GM19023 (cell line): Measurements from ENCODE around the gene ARHGEF10L.
"Not testable (repeated sequence)": the region's sequence is repeated elsewhere in the genome, so short reads cannot be mapped to it uniquely, and the experiment has no call there.

Source experiments
- ATAC-seq: cut with Tn5 transposase; IDR thresholded peaks from one replicate; pipeline ENCODE4 v1.9.1; 2021; ENCODE audit warnings: mild to moderate bottlenecking, moderate library complexity; ENCODE audit not compliant: unreplicated experiment

ARHGEF10L gene

DNA sequence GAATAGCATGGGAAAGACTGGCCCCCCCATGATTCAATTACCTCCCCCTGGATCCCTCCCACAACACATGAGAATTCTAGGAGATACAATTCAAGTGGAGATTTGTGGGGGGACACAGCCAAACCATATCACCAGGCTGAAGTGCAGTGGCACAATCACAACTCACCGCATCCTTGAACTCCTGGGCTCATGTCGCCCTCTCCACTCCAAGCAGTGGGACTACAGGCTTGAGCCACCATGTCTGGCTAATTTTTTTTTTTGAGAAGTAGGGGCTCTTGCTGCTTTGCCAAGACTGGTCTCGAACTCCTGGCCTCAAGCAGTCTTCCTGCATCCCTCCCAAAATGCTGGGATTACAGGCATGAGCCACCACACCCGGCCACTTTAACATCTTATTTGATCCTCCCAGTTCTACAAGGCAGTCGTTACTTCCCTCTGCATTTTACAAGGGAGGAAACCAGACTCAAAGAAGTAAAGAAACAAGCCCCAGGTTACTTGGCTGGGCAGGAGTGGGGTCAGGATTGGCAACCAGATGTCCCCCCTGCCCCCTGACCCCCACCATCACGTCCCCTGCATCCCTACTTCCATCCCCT, 188.7 kb downstream of the ARHGEF10L start:
- no peak for ATAC-seq

DNA sequence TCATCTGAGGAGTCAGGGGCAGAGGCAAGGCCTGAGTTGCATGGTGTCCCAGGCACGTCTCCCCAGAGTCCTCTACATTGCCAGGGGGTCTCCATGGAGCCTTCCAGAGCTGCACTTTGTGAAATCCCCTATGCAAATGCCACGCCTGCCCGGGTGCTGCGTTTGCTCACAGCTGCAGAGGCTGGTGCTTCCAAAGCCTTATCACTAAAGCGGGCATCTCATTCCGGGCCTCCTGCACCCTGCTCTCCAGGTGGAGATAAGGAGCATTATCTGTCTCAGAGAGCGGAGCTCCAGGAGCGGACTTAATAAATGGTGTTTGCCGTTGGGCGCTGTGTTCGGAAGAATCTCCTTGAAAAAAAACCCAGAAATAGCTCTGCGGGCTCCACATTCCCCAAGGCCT, 189.8 kb downstream of the ARHGEF10L start:
- ATAC-seq: no peak

DNA sequence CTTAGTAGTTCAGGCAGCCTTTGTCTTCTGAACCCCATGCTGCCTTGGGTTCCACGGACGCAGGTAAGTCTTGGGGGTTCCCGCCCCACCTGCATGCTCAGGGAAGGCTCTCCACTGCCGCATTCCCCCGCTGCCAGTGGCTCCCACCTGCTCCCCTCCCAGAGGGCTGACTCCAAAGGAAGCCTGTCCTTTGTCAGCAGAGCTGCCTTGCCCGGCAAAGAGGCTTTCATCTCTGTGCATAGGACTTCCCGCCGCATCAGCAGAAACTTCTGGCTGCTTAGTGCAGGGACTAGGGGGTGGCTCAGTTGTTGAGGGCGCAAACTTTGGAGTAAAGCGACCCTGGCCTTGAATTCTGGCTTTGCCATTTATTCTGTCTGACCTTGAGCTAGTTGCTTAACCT, 190.4 kb downstream of the ARHGEF10L start:
- ATAC-seq: no peak

DNA sequence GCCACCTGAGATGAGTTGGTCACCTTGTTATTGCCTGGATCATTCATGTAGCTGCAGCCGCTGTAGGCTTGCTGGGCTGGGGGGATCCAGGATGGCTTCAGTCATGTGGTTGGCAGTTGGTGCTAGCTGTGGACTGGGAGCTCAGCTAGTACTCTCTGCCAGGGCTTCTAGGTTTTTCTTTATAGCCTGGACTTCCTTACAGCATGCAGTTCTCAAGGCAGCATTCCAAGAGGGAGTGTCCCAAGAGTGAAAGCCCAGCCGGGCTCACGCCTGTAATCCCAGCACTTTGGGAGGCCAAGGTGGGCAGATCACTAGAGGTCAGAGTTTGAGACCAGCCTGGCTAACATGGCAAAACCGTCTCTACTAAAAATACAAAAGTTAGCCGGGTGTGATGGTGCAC, 192.0 kb downstream of the ARHGEF10L start:
- ATAC-seq: no peak

DNA sequence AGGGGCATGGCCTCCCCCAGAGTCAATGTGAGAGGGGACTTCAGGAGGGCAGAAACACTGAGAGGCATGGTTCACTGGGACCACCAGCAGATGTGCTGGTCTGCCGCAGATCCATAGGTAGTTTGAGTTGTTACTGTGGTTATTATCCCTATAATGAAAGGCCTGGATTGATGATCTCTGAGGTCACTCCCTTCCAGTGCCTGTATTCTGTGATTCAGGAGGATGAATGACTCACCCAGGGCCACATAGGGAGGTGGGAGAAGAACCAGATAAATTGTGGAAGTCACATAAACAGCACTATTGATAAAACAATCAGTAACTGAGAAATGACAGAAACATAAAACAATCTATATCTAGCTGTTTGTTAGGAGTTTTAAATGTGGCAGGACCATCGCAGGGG, 193.0 kb downstream of the ARHGEF10L start:
- no peak for ATAC-seq

DNA sequence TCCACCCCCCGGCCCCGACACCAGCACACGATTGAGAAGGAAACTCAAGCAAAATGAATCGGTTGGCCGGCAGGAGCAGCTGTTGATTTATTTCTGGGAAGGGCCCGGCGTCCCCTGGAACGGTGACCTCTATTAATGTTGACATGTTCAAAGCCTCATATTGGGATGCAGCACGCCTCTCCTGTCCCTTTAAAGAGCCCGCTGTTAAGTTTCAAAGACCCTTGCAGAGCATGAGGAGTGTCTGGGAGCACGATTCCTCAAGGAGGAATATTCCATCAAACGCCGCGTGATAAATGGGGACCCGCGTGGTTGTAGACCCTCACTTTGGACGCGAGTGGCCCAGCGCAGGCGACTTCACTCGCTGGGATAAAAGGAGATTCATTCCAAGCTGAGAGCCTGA, 194.2 kb downstream of the ARHGEF10L start:
- no peak for ATAC-seq

DNA sequence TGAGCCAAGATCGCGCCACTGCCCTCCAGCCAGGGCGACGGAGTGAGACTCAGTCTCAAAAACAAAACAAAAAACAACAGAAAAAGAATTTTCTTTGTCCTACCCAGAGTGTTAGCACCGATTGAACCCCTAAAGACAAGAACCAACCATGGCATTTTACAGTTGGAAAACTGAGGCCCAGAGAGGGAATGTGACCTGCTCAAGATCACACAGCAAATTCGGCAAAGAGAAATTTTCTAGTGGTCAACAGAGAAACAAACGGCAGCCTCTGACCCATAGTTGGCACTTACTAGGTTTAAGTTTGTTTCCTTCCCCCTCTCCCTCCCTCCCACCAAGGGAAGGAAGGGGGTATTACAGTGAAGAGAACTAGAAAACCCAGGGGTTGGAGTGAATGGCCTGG, 195.1 kb downstream of the ARHGEF10L start:
- ATAC-seq: no peak

DNA sequence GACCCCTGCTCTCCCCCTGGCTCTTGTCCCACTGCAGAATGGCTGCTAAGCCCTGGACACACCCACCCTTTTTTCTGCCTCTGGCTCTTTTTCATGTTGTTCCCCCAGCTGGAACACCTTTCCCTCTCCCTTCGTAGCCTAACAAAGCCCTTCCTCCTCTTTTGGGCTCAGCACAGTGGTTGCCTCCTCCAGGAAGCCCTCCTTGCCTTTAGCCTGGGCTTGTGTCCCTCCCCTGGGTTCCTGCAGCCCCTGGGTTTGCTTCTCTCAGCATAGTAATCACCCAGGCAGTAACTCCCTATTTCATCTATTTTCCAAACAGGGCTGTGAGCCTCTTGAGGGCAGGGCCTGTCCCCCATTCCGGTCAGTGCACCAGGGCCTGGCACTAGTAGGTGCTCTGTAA, 195.8 kb downstream of the ARHGEF10L start:
- ATAC-seq: no peak

DNA sequence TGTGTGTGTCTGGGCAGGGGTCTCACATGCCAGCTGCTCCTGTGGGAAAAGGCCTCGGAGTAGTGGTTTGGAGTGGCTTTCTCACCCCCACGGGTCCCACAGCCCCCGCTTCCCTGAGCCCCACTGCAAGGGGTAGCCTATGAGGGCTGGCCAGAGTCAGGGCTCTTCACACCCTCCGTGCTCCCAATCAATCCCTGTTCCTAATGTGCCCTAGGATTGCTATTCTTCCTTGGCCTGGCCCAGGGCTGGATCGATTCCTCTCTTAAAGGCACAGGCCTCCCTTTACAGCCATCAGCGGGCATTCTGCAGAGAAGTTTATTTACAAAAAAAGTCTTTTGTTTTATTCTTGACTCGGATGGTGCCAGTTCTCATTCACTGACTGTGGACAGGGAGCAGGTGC, 196.3 kb downstream of the ARHGEF10L start:
- no peak for ATAC-seq

DNA sequence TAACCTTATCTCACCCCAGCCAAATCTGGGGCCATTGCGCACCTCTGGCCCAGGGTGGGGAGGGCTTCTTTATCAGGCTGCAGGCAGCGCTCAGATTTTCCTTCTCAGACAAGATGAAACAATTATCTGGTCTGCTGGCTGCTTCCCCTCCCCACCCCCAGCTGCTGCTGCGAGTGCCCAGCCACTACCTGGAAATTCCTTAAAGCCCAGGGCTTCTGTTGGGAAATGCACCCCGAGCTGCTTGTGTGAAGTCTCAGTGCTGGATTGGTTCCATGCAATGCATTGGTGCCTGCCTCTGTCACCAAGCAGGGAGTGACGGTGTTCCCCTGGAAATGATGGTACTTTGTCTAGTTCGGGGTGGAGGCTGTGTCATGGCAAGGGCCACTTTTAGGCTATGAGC, 197.1 kb downstream of the ARHGEF10L start:
- ATAC-seq: no peak

DNA sequence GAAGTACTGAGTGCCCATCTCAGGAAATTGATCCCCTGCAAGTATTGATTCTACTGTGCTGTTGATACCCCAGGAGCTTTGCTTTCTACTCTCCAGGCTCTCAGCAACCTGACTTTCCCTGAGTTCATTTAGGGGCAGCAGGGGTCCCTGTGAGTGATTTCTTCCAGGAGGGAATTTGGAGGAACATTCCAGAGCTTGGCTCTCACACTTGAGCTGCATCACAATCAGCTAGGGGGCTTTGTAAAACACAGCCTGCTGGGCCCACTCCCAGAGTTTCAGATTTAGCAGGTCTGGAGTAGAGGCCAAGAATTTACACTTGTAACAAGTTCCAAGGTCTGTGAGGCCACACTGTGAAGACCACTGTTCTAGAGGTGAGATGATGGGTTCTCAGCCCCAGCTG, 199.6 kb downstream of the ARHGEF10L start:
- ATAC-seq: no peak

DNA sequence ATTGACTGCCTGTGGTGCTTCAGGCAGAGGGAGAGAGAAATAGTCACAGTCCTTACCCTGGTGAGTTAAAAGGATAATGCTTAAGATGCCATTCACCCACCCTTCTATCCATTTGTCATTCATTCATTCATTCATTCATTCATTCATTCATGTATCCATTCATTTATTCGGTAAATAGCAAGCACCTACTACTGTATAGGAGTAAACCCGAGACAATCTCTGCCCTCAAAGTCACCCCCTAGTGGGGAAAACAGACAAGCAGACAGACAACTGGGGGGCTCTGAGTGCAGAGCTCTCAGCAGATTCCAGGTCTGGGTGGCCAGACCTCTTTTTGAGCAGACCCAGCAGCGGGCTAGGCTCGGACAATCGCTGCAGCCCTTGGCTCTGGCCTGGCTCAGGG, 201.6 kb downstream of the ARHGEF10L start:
- no peak for ATAC-seq

DNA sequence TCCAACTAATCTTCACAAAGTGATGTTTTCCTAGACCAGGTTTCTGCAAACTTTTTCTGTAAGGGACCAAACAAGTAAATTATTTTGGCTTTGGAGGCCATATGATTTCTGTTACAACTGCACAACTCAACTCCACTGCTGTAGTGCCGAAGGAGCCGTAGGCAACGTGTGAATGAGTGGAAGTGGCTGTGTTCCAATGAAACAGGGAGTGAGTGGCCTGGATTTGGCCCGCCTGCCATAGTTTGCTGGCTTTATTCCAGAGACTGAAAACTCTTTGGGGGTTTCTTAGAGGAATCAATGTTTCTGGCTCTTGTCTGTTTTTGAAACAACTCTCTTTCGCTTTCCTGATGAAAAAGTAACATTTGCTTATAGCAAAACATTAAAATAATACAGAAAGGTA, 203.1 kb downstream of the ARHGEF10L start:
- no peak for ATAC-seq

DNA sequence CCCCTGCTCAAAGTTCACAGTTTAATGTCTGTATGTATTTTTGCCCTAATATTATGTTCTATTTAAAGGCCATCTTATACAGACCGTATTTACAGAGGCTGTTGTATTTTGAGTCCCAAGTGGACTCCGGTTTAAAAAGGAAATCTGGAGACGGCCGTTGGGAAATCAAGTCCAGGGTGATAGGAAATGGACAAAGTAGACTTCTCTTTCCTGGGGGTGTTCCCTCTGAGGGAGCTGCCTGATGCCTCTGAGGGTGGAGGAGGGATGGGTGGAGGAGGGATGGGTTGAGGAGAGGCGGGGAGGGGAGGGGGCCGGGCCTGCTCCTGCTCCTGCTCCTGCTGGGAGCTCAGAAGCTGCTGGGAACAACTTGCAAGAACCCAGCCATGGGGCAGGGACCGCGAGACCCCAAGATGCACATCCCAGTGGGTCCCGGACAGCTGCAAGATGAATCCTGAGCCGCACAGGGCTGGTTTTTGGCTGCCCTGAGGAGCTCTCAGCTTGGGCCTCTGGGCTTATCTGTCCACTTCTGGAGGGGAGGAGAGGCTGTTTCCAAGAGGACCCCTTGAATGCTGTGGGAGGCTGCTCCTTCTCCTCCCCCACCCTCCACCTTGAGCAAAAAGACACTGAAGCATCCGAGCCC, 203.6 kb downstream of the ARHGEF10L start:
- ATAC-seq: no peak

DNA sequence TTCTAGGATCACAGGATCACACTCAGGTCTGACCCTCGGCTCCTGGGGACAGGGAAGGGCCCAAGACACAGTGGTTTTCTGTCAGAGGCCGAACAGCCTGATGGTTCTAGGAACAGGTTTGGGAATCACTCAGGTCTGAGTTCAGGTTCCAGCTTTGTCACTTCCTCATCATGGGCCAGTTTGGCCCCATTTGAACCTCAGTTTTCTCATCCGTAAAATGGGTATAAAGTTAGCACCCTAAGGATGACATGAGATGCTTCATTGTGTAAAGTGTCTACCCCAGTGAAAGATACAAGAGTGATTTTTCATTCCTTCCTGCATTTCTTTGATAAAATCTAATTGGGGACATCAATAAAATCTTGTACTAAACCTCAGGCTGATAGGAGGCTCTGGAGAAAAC, 204.4 kb downstream of the ARHGEF10L start:
- ATAC-seq: no peak

DNA sequence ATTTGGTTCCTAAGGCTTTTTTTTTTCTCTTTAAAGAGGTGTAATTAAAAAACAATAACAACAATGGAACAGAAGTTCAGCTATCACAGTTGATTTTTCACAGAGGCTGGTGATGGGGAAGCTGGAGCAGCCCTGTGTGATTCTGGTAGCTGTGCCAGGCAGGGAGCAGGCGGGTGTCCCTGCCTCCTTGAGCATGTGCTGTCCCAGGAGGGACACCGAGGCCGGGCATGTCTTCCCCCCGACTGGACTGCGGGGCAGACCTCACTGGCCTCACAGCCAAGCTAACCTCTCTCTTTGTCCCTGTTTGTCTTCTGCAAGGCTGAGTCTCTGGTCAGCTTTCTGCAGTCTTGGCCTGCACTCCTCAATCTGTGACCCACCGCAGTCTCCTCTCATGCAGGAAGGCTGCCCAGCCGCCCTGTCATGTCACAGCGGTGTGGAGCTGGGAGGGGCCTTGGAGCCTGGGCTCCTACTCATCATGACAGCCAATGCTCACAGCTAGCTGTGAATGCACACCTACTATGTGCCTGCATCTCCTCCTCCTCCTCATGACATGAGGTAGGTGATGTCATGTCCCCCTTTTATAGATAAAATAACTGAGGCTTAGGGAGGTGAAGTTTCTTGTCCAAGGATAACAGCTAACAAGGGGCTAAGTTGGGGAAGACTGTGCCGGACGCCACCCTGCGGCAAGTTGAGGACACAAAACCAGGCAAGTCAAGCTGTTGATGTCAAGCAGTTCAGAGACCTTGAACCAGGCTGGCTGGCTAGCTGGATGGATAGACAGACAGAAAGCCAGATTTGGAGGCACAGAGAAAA, 205.4 kb downstream of the ARHGEF10L start:
- no peak for ATAC-seq

DNA sequence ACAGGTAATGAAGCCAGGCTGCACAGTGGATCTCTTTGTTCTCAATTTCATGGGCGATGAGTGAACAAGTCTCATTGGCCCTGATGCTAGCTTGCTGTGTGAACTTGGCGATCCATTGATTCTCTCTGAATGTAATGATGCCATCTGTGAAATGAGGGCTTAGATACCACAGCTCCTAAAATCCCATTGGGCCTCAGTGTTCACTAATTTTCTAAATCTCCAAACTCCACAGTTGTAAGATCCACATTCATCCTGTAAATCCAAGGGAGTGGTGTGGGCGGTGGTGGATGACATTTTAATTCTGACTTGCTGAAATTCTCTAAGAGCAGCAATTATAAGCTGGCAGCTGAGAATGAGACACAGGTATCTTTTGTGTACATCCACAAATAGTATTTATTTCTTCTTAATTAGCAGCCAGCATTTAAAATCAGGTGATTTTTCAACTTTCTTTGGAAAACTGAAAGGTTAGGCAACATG, 206.0 kb downstream of the ARHGEF10L start:
- ATAC-seq: no peak

DNA sequence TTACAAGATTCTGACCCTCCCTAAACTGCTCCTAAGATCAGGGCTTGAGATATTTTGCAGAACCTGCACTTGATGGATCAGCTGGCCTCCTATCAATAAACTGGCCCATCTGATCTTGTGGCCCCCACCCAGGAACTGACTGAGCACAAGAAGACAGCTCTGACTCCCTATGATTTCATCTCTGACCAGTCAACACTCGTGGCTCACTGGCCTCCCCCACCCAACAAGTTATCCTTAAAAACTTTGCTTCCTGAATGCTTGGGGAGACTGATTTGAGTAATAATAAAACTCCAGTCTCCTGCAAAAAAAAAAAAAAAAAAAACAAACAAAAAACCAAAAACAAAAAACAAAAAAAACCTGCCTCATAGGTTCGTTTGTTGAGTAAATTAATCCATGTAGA, 206.8 kb downstream of the ARHGEF10L start:
- not testable (repeated sequence) for ATAC-seq

DNA sequence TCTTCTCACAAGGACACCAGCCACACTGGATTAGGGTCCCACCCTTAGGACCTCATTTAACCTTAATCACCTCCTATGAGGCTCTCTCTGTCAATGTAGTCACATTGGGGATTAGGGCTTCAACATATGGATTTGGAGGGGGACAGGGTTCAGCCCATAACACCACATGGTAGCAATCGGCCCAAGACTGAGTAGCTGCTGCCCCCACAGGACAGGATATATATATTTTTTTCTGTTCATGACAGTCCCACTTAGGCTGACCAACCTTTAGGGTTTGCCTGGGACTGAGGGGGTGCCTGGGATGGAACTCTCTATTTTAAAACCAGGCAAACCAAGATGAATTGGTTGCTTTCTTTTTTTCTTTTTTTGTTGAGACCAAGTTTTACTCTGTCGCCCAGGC, 207.4 kb downstream of the ARHGEF10L start:
- no peak for ATAC-seq
